GM23338 (cell line): Measurements from ENCODE around the gene OR4L1. TPM values are rescaled to one million over a fixed set of nuclear protein-coding genes. Genes with fewer than 3 reads are reported as not detected.
"Not testable (repeated sequence)": the region's sequence is repeated elsewhere in the genome, so short reads cannot be mapped to it uniquely, and the experiment has no call there.

Experiments
- ATAC-seq: fragments of 200-7000 bp; cut with Tn5 transposase; 3 replicates; pipeline ENCODE4 v1.9.1; 2020
- DNase-seq: peaks from one replicate; pipeline ENCODE4 v3.0.0-alpha.2; 2015; ENCODE audit warnings: low spot score
- H2AFZ ChIP-seq: fragments of 200-600 bp; sonication (generic); 2 replicates; pipeline ENCODE4 v1.8.0; 2016; ENCODE audit warnings: antibody characterized with exemption, mild to moderate bottlenecking, moderate library complexity
- H3F3A ChIP-seq: fragments of 200-600 bp; sonication (generic); replicated peaks from 2 replicates; pipeline ENCODE4 v1.8.0; 2017; ENCODE audit warnings: antibody characterized with exemption, mixed run types, low read depth
- H3K27ac ChIP-seq: fragments of 200-600 bp; sonication (generic); 2 replicates; pipeline ENCODE4 v1.6.1; 2016; ENCODE audit warnings: low read depth
- H3K27me3 ChIP-seq: fragments of 200-600 bp; sonication (generic); 2 replicates; pipeline ENCODE4 v1.8.0; 2016; ENCODE audit warnings: mild to moderate bottlenecking, mixed run types, moderate library complexity; ENCODE audit not compliant: insufficient read depth
- H3K36me3 ChIP-seq: fragments of 200-600 bp; sonication (generic); 2 replicates; pipeline ENCODE4 v1.8.0; 2016; ENCODE audit warnings: mild to moderate bottlenecking; ENCODE audit not compliant: insufficient read depth
- H3K4me1 ChIP-seq: fragments of 200-600 bp; sonication (generic); 2 replicates; pipeline ENCODE4 v1.8.0; 2016; ENCODE audit warnings: mild to moderate bottlenecking, moderate library complexity; ENCODE audit not compliant: insufficient read depth
- H3K4me2 ChIP-seq: fragments of 200-600 bp; sonication (generic); 2 replicates; pipeline ENCODE4 v1.7.1; 2017; ENCODE audit warnings: mixed run types
- H3K4me3 ChIP-seq: fragments of 200-600 bp; sonication (generic); 2 replicates; pipeline ENCODE4 v1.6.1; 2016; ENCODE audit warnings: mixed run types
- H3K79me2 ChIP-seq: fragments of 200-600 bp; sonication (generic); replicated peaks from 2 replicates; pipeline ENCODE4 v1.8.0; 2017; ENCODE audit warnings: mild to moderate bottlenecking; ENCODE audit not compliant: insufficient read depth
- H3K9me2 ChIP-seq: fragments of 200-600 bp; sonication (generic); 2 replicates; pipeline ENCODE4 v1.8.0; 2017; ENCODE audit not compliant: insufficient read depth
- H4K20me1 ChIP-seq: fragments of 200-600 bp; sonication (generic); replicated peaks from 2 replicates; pipeline ENCODE4 v1.8.0; 2017; ENCODE audit warnings: mild to moderate bottlenecking; ENCODE audit not compliant: insufficient read depth
- H3K27ac Mint-ChIP-seq: 2 replicates; pipeline ENCODE4 v1.8.0; 2020; ENCODE audit warnings: inconsistent platforms, mild to moderate bottlenecking, moderate library complexity, mixed read lengths
- H3K27me3 Mint-ChIP-seq: 3 replicates; pipeline ENCODE4 v1.8.0; 2022; ENCODE audit warnings: low read depth, mild to moderate bottlenecking, moderate library complexity, mixed read lengths, inconsistent platforms; ENCODE audit not compliant: insufficient read depth, poor library complexity
- H3K36me3 Mint-ChIP-seq: 3 replicates; pipeline ENCODE4 v1.8.0; 2021; ENCODE audit warnings: low read depth, mild to moderate bottlenecking, inconsistent platforms, moderate library complexity, mixed read lengths
- H3K4me1 Mint-ChIP-seq: 3 replicates; pipeline ENCODE4 v1.8.0; 2020; ENCODE audit warnings: mild to moderate bottlenecking, inconsistent platforms, mixed read lengths
- H3K4me3 Mint-ChIP-seq: 3 replicates; pipeline ENCODE4 v1.8.0; 2021; ENCODE audit warnings: moderate library complexity, mild to moderate bottlenecking, inconsistent platforms, mixed read lengths
- H3K9me3 Mint-ChIP-seq: 3 replicates; pipeline ENCODE4 v1.8.0; 2020; ENCODE audit warnings: moderate library complexity, mild to moderate bottlenecking, inconsistent platforms, mixed read lengths
- CREB1 ChIP-seq: fragments of 250-450 bp; sonication (Bioruptor Pico); IDR thresholded peaks from 2 replicates; pipeline ENCODE4 v1.5.0; 2020; ENCODE audit warnings: low read depth, mild to moderate bottlenecking, moderate library complexity
- CTCF ChIP-seq, 2 experiments: fragments of 200-600 bp in 1 of 2; sonication (generic) in 1 of 2; conservative IDR thresholded peaks; 2 replicates each; pipeline versions ENCODE4 v1.5.1 to v1.6.1; 2016 to 2017; ENCODE audit warnings: antibody characterized with exemption in 2 of 2, low read depth in 2 of 2, mild to moderate bottlenecking in 2 of 2, moderate library complexity in 1 of 2
- EZH2phosphoT487 ChIP-seq: fragments of 200-600 bp; sonication (generic); IDR thresholded peaks from one replicate; pipeline ENCODE4 v1.8.1; 2018; ENCODE audit warnings: antibody characterized with exemption; ENCODE audit not compliant: unreplicated experiment
- STAT1 ChIP-seq: IDR thresholded peaks from one replicate; pipeline ENCODE4 v1.6.1; 2016; ENCODE audit warnings: antibody characterized with exemption; ENCODE audit not compliant: unreplicated experiment
- polyA plus RNA-seq: library from polyadenylated mRNA; unstranded; fragments of >200 nt; fragmentation: Nextera tagmentation; extraction: Ambion mirVana; gene quantifications from 2 replicates; pipeline ENCODE4 v1.2.1, GENCODE V29; 2016
- total RNA-seq: library from RNA; depleted of rRNA; stranded (reverse); fragments of >200 nt; shearing (Covaris generic); gene quantifications from 2 replicates; pipeline ENCODE4 v1.2.3, GENCODE V29; 2014
- TF ChIP-seq, protein P1 (sequence below): IDR thresholded peaks from one replicate; pipeline ENCODE4 v1.6.1; 2018; ENCODE audit warnings: antibody characterized with exemption; ENCODE audit not compliant: unreplicated experiment

The OR4L1 gene
- total and polyA plus RNA-seq, 2 experiments from 2014 or later, result not detected

GRCh38 chr14:20092050-20092449 lies 32.2 kb downstream of the OR4L1 start:
- no peak for DNase-seq
- H3K4me2 ChIP-seq, result no peak overlapping the region
- Mint-ChIP-seq H3K36me3 (peaks cover 11% of the 10 kb centered on the region), H3K27me3 (no peaks in the 10 kb centered on the region), H3K4me3 (no peak overlapping the region), H3K27ac (no peak overlapping the region), H3K9me3 (peaks cover 78% of the 10 kb centered on the region), H3K4me1 (no peaks in the 10 kb centered on the region)
- H3K79me2 ChIP-seq, result no peaks in the 10 kb centered on the region
- no peaks in the 10 kb centered on the region for H3F3A ChIP-seq
- H3K4me1 ChIP-seq, result no peaks in the 10 kb centered on the region
- no peaks in the 10 kb centered on the region for H3K9me2 ChIP-seq
- H2AFZ ChIP-seq, result no peak overlapping the region
- no peak overlapping the region for H3K27ac ChIP-seq
- H4K20me1 ChIP-seq, result no peaks in the 10 kb centered on the region
- H3K4me3 ChIP-seq, result no peak overlapping the region
- peaks cover 7% of the 10 kb centered on the region for H3K36me3 ChIP-seq
- H3K27me3 ChIP-seq, result no peaks in the 10 kb centered on the region
- TF ChIP-seq EZH2phosphoT487, result no peak
- no peak for TF ChIP-seq CTCF (conservative IDR thresholded peaks at IDR 0.05; ENCODE audit: low read depth in 2 of 2)
- TF ChIP-seq STAT1, result no peak
- ATAC-seq, result no peak

DNA sequence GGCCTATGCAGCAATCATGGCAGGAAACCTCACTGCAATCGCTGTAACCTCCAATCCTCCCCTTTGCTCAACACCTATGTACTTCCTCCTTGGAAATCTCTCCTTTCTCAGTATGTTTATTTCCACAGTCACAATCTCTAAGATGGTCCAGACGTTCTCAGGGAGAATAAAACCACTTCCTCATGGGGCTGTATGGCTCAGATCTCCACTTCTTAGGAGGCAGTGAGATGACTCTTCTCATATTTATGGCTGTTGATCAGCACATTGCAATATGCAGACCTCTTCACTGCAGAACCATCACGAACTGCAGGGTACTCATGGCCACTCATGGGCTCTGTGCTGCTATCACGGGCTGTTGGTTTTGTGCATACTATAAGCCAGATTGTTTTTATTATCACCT lies 33.6 kb downstream of the OR4L1 start:
- peaks cover 11% of the 10 kb centered on the region for H3K36me3 Mint-ChIP-seq
- H3K4me1 Mint-ChIP-seq, result no peaks in the 10 kb centered on the region
- no peak for DNase-seq

GRCh38 chr14:20098926-20099770 lies 39.3 kb downstream of the OR4L1 start:
- not testable (repeated sequence) for DNase-seq, H3K4me1 Mint-ChIP-seq, H4K20me1 ChIP-seq, H3F3A ChIP-seq, H3K4me3 Mint-ChIP-seq, H3K4me3 ChIP-seq, H3K27me3 ChIP-seq, H3K4me1 ChIP-seq, ATAC-seq, H3K79me2 ChIP-seq, H3K27ac Mint-ChIP-seq, H3K4me2 ChIP-seq, H3K36me3 ChIP-seq, H3K27me3 Mint-ChIP-seq, H3K9me2 ChIP-seq, H3K27ac ChIP-seq, H2AFZ ChIP-seq
- peaks cover 76% of the 10 kb centered on the region for H3K9me3 Mint-ChIP-seq
- H3K36me3 Mint-ChIP-seq, result peaks cover 12% of the 10 kb centered on the region

More for the DNA sequence above, 33.6 kb downstream of the OR4L1 start:
- H3K9me3 Mint-ChIP-seq, result peaks cover 76% of the 10 kb centered on the region
- Histone ChIP-seq H3K79me2 (no peaks in the 10 kb centered on the region), H4K20me1 (no peaks in the 10 kb centered on the region), H3K4me1 (no peaks in the 10 kb centered on the region), H3K36me3 (peaks cover 7% of the 10 kb centered on the region), H2AFZ (no peak overlapping the region), H3K4me2 (no peak overlapping the region), H3F3A (no peaks in the 10 kb centered on the region), H3K27me3 (no peaks in the 10 kb centered on the region), H3K9me2 (no peaks in the 10 kb centered on the region), H3K27ac (no peak overlapping the region), H3K4me3 (no peak overlapping the region)
- TF ChIP-seq CREB1, result no peak
- TF ChIP-seq, protein P1, sequence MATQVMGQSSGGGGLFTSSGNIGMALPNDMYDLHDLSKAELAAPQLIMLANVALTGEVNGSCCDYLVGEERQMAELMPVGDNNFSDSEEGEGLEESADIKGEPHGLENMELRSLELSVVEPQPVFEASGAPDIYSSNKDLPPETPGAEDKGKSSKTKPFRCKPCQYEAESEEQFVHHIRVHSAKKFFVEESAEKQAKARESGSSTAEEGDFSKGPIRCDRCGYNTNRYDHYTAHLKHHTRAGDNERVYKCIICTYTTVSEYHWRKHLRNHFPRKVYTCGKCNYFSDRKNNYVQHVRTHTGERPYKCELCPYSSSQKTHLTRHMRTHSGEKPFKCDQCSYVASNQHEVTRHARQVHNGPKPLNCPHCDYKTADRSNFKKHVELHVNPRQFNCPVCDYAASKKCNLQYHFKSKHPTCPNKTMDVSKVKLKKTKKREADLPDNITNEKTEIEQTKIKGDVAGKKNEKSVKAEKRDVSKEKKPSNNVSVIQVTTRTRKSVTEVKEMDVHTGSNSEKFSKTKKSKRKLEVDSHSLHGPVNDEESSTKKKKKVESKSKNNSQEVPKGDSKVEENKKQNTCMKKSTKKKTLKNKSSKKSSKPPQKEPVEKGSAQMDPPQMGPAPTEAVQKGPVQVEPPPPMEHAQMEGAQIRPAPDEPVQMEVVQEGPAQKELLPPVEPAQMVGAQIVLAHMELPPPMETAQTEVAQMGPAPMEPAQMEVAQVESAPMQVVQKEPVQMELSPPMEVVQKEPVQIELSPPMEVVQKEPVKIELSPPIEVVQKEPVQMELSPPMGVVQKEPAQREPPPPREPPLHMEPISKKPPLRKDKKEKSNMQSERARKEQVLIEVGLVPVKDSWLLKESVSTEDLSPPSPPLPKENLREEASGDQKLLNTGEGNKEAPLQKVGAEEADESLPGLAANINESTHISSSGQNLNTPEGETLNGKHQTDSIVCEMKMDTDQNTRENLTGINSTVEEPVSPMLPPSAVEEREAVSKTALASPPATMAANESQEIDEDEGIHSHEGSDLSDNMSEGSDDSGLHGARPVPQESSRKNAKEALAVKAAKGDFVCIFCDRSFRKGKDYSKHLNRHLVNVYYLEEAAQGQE, result no peak
- TF ChIP-seq STAT1, result no peak
- no peak overlapping the region for H3K27ac Mint-ChIP-seq
- no peaks in the 10 kb centered on the region for H3K27me3 Mint-ChIP-seq
- no peak overlapping the region for H3K4me3 Mint-ChIP-seq
- ATAC-seq, result no peak
